ENCODE results near the gene FRYL.

DNA sequence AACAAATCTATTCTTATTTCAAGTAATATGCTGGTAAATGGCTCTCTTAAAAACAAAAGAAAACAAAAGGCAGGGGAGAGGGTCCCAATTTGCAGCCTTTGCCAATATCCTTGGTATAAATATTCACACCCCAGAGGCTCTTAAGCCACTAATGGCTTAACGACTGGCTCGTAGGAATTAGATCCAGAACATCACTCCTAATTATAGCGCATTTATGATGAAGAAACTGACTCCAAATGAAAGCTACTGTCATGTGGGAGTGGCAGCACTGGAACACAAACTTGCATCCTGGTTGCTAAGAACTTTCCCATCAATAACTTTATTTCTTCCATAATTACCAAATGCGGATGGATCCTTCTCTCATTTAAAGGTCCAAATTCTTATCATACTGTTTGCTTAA is 138.7 kb downstream of the FRYL start:
- TF ChIP-seq EZH2 (IDR thresholded peaks at IDR 0.05) = no peak
- TF ChIP-seq POLR2AphosphoS5 (IDR thresholded peaks at IDR 0.05; ENCODE audit: borderline replicate concordance, low read depth, low read length) = no peak

All from SK-N-MC (cell line).